Measurements from ENCODE around the gene GPR65.

The GPR65 gene

DNA sequence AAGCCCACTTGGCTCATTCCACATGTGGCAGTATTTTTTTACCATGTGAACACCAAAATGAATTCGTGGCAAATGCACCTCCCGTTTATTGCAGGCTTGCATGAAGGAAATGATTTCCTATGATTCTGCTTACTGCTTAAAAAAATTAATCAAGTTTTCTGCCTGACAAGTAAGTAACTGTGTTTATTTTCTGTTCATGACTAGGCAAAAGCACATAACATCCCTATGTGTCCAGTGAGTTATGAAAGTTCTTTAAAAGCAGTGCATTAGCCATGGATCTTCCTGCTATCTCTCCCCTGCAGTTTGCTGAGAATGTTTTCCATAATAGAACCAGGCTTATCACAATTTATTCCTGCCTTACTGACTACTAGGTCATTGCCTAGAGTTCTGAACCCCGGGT lies 20.4 kb downstream of the GPR65 start:
- no peak for DNase-seq (ENCODE audit: insufficient read length)
- TF ChIP-seq POLR2AphosphoS5 (IDR thresholded peaks at IDR 0.05; ENCODE audit: low read depth, low read length) (no peak), POLR2A (IDR thresholded peaks at IDR 0.05; ENCODE audit: low read depth, low read length) (no peak), TAF1 (IDR thresholded peaks at IDR 0.05; ENCODE audit: borderline replicate concordance, low read depth, low read length) (no peak)
- no peak for FAIRE-seq

DNA sequence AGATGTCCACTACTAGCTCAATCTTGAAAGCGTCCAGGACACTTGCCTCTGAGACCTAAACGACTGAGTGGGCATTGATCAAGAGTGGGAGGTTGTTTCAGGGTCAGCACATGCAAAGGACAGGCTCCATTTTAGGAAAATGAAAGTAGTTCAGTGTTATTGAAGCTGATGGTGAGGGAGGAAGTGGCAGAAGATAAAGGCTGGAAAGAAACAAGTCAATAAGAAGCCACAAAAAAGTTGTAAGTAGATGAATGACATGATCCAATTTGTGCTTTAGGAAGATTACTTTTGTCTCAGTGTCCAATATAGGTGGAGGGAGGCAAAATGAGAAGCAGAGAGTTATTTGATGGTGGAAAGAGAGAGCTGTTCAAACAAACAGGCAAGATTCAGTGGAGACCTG lies 22.0 kb downstream of the GPR65 start:
- no peak for DNase-seq (ENCODE audit: insufficient read length)
- TF ChIP-seq TAF1 (IDR thresholded peaks at IDR 0.05; ENCODE audit: borderline replicate concordance, low read depth, low read length): no peak
- no peak for TF ChIP-seq POLR2AphosphoS5 (IDR thresholded peaks at IDR 0.05; ENCODE audit: low read depth, low read length)
- TF ChIP-seq POLR2A (IDR thresholded peaks at IDR 0.05; ENCODE audit: low read depth, low read length): no peak
- FAIRE-seq: no peak

DNA sequence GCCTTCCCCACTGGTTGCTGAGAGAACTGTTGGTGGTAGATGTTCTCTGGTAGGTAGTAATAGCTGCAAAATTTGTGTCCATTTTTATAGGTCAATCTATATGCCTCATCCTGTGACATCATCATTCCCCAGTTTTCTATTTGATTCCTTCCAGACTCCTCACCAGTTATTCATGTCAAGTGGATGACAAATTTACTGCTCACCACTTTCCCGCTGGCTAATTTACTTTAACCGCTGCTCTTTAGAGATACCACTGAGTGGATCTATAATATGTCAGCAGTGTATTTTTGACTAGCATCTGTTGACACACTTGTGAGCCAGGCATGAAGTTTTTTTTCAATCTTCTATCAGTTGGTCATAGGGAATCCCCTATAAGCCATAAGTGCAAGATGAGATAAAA lies 24.6 kb downstream of the GPR65 start:
- DNase-seq (ENCODE audit: insufficient read length) (no peak), FAIRE-seq (no peak)
- TF ChIP-seq TAF1 (IDR thresholded peaks at IDR 0.05; ENCODE audit: borderline replicate concordance, low read depth, low read length) (no peak), POLR2A (IDR thresholded peaks at IDR 0.05; ENCODE audit: low read depth, low read length) (no peak)

DNA sequence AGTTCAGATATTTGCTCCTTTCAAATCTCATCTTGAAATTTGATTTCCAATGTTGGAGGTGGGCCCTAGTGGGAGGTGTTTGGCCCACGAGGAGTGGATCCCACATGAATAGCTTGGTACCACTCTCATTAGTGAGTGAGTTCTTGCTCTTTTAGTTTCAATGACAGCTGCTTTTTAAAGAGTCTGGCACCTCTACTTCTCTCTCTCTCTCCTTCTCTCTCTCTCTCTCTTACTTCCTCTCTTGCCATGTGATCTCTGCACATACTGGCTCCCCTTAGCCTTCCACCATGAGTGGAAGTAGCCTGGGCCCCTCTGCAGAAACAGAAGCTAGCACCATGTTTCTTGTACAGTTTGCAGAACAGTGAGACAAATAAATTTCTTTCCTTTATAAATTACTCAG lies 25.1 kb downstream of the GPR65 start:
- TF ChIP-seq POLR2A (IDR thresholded peaks at IDR 0.05; ENCODE audit: low read depth, low read length) (no peak), TAF1 (IDR thresholded peaks at IDR 0.05; ENCODE audit: borderline replicate concordance, low read depth, low read length) (no peak), POLR2AphosphoS5 (IDR thresholded peaks at IDR 0.05; ENCODE audit: low read depth, low read length) (no peak)
- DNase-seq (ENCODE audit: insufficient read length): no peak
- no peak for FAIRE-seq

DNA sequence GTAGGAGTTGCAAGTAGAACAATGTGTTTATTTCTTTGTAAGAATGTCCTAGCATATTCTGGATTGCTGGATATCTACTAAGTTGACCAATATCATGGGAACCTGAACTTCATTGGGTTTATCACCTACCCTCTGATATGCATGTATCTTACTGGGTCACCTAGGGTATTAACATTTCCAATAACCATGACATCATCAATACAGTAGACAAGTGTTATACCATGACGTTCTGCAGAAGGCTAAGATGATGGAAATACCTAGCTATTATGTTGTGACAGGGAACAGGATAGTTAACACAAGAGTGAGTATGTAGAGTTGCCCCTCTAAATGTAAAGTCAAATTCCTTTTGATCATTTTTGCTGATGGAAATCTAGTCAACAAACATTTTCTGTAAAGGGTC lies 26.0 kb downstream of the GPR65 start:
- FAIRE-seq (no peak), DNase-seq (ENCODE audit: insufficient read length) (no peak)
- TF ChIP-seq POLR2AphosphoS5 (IDR thresholded peaks at IDR 0.05; ENCODE audit: low read depth, low read length) (no peak), TAF1 (IDR thresholded peaks at IDR 0.05; ENCODE audit: borderline replicate concordance, low read depth, low read length) (no peak), POLR2A (IDR thresholded peaks at IDR 0.05; ENCODE audit: low read depth, low read length) (no peak)

DNA sequence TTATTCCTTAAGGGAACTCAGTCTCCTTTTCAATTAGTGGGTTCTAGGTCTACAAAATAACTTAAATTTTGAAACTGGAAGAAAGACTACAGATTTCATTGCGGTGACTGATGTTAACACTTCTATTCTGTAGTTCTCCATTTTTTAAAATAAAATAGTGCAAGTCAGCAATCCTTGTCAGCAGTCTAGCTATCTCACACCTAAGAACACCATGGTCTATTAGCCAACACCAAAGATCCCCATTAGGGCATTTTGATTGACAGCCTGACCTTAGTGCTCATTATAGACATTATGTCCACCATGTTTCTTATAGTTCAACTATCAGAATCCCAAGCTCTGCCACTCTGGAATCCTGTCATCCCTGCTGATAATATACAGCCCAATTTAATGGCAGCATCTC lies 27.4 kb downstream of the GPR65 start:
- no peak for FAIRE-seq
- DNase-seq (ENCODE audit: insufficient read length): no peak
- TF ChIP-seq TAF1 (IDR thresholded peaks at IDR 0.05; ENCODE audit: borderline replicate concordance, low read depth, low read length) (no peak), POLR2A (IDR thresholded peaks at IDR 0.05; ENCODE audit: low read depth, low read length) (no peak), POLR2AphosphoS5 (IDR thresholded peaks at IDR 0.05; ENCODE audit: low read depth, low read length) (no peak)

DNA sequence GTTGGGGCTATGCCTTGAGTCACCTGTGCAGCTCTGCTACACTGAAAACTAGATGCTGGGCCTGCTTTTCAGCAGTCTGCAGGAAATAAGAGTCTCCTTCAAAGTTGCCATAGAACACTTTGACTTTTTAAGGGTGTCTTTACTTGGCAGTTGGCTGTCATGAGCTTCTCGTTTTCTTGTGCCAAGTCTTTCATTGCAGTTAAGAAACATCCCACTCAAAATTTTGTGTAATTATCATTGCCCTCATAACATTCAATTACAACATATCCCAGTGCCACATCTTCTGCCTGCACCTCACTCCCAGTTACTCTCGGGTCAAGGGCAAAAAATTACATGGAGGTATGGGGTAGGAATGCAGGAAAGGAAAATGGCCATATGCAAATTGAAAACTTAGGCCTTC lies 29.1 kb downstream of the GPR65 start:
- DNase-seq (ENCODE audit: insufficient read length): no peak
- TF ChIP-seq POLR2A (IDR thresholded peaks at IDR 0.05; ENCODE audit: low read depth, low read length): no peak
- TF ChIP-seq TAF1 (IDR thresholded peaks at IDR 0.05; ENCODE audit: borderline replicate concordance, low read depth, low read length): no peak
- TF ChIP-seq POLR2AphosphoS5 (IDR thresholded peaks at IDR 0.05; ENCODE audit: low read depth, low read length): no peak
- FAIRE-seq: no peak

DNA sequence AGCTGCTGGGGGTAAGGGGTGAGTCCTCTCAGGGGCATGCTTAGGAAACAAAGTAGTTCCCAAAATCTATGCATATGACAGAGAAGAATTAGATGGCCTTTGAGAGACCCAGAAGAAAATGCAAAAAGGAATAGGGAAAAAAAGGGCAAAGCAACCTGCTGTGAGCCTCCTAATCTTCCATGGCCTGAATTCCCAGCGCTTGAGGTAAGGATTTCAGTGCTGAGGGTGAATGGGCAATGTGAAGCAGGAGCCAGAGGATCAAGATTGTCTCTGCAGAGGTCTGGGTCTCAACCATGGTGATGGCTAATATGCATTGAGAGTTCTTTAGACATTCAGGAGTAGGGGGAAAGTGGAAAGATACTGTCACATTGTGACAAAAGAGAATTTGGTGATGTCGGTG lies 31.5 kb downstream of the GPR65 start:
- FAIRE-seq (no peak), DNase-seq (ENCODE audit: insufficient read length) (no peak)
- TF ChIP-seq POLR2AphosphoS5 (IDR thresholded peaks at IDR 0.05; ENCODE audit: low read depth, low read length) (no peak), TAF1 (IDR thresholded peaks at IDR 0.05; ENCODE audit: borderline replicate concordance, low read depth, low read length) (no peak), POLR2A (IDR thresholded peaks at IDR 0.05; ENCODE audit: low read depth, low read length) (no peak)

DNA sequence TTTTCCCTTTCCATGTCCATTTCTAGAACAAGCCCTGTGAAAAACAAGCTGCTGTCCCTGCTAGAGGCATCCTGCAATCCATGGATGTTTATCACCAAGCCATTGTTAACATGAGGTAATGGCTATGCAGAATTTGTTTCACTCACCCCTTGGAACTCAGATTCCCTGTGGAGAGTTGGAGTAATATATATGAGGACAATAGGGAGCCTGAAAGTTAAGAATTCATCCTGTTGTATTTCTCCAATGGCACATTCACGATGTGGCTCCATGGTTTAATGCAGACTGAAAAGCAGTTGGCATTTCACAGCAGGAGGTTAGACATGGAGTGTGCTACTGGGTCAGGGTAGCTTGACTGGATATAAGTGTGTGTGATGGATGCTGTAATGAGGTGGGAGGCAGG lies 32.4 kb downstream of the GPR65 start:
- TF ChIP-seq POLR2A (IDR thresholded peaks at IDR 0.05; ENCODE audit: low read depth, low read length) (no peak), POLR2AphosphoS5 (IDR thresholded peaks at IDR 0.05; ENCODE audit: low read depth, low read length) (no peak), TAF1 (IDR thresholded peaks at IDR 0.05; ENCODE audit: borderline replicate concordance, low read depth, low read length) (no peak)
- FAIRE-seq: no peak
- DNase-seq (ENCODE audit: insufficient read length): no peak

- TF ChIP-seq POLR2AphosphoS5 (IDR thresholded peaks at IDR 0.05; ENCODE audit: low read depth, low read length): no peak
- no peak for TF ChIP-seq POLR2A (IDR thresholded peaks at IDR 0.05; ENCODE audit: low read depth, low read length)
- TF ChIP-seq TAF1 (IDR thresholded peaks at IDR 0.05; ENCODE audit: borderline replicate concordance, low read depth, low read length): no peak
- no peak for DNase-seq (ENCODE audit: insufficient read length)
- FAIRE-seq: no peak
Observed at GRCh38 chr14:88039197-88039596, 34.3 kb downstream of the GPR65 start.

DNA sequence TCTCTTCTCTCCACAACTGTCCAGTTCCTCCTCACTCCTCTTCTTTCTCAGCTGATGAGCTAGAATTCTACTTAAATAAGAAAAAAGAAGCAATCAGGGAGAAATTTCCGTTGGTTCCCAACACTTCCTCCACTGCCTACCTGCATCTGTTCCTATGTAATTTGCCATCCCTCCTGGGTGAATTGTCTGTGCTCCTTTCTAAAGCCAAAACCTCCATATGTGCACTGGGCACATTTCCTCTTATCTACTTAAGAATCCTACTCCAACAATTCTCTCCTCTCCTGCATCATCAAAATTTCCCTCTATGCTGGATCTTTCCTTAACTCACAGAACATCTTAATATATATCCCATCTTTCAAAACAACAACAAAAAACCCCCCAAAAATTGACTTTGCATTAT lies 35.2 kb downstream of the GPR65 start:
- FAIRE-seq: no peak
- TF ChIP-seq POLR2A (IDR thresholded peaks at IDR 0.05; ENCODE audit: low read depth, low read length) (no peak), TAF1 (IDR thresholded peaks at IDR 0.05; ENCODE audit: borderline replicate concordance, low read depth, low read length) (no peak), POLR2AphosphoS5 (IDR thresholded peaks at IDR 0.05; ENCODE audit: low read depth, low read length) (no peak)
- no peak for DNase-seq (ENCODE audit: insufficient read length)

- FAIRE-seq: no peak
- TF ChIP-seq POLR2A (IDR thresholded peaks at IDR 0.05; ENCODE audit: low read depth, low read length): no peak
- TF ChIP-seq TAF1 (IDR thresholded peaks at IDR 0.05; ENCODE audit: borderline replicate concordance, low read depth, low read length): no peak
- TF ChIP-seq POLR2AphosphoS5 (IDR thresholded peaks at IDR 0.05; ENCODE audit: low read depth, low read length): no peak
- no peak for DNase-seq (ENCODE audit: insufficient read length)
Observed at GRCh38 chr14:88043529-88044443, 38.9 kb downstream of the GPR65 start.
